Colonic mucosa (tissue), 4 donors: Measurements from ENCODE around the gene SBSN. TPM values are rescaled to one million over a fixed set of nuclear protein-coding genes. Genes with fewer than 3 reads are reported as not detected.

Experiments
- DNase-seq: peaks from one replicate; pipeline ENCODE4 v3.0.0-alpha.2; 2020
- H3K27ac ChIP-seq: fragments of 200-600 bp; one replicate; pipeline ENCODE4 v1.8.0; 2021
- H3K27me3 ChIP-seq: fragments of 200-600 bp; one replicate; pipeline ENCODE4 v1.8.0; 2021
- H3K36me3 ChIP-seq: fragments of 200-600 bp; one replicate; pipeline ENCODE4 v1.8.0; 2021
- H3K4me1 ChIP-seq: fragments of 200-600 bp; one replicate; pipeline ENCODE4 v1.8.0; 2021; ENCODE audit warnings: mild to moderate bottlenecking
- H3K4me3 ChIP-seq: fragments of 200-600 bp; one replicate; pipeline ENCODE4 v1.8.0; 2021
- H3K9ac ChIP-seq, 2 donors: one replicate each; pipeline ENCODE4 v1.7.0; 2013; ENCODE audit warnings: control low read depth in 2 of 2, low read depth in 2 of 2, low read length in 2 of 2
- H3K9me3 ChIP-seq: fragments of 200-600 bp; one replicate; pipeline ENCODE4 v1.8.0; 2021
- CTCF ChIP-seq: fragments of 200-600 bp; IDR thresholded peaks from one replicate; pipeline ENCODE4 v1.8.0; 2022; ENCODE audit warnings: antibody characterized with exemption, mild to moderate bottlenecking
- intact Hi-C: fragments of 100-400 bp; cut with DNase I; formaldehyde crosslinking; loops from one replicate; pipeline ENCODE4 v1.14.1; 2022
- total RNA-seq, 2 donors: library from RNA; stranded (reverse); fragmentation: NEBNext Ultra II Directional in 1 of 2; extraction: Animal tissue kit (Norgen Biotek cat#: 25700) in 1 of 2; gene quantifications; one replicate each; pipeline ENCODE4 v1.2.1, GENCODE V29; 2021
- donor health status: healthy.
- donor health status: DM: no; HTN: no; CAD: no.
- donor health status: DM: no; HTN: no; CAD: no.

Gene SBSN
- total RNA-seq, 2 donors from 2014 or later = not detected

GRCh38 chr19:35506011-35506410 is 22.1 kb downstream of the SBSN start:
- DNase-seq = no peak
- H3K27ac ChIP-seq = no peak overlapping the region
- H3K4me3 ChIP-seq = no peak overlapping the region
- TF ChIP-seq CTCF = no peak
- intact Hi-C loops = no loop called here
- H3K36me3 ChIP-seq = no peaks in the 10 kb centered on the region
- H3K4me1 ChIP-seq = no peaks in the 10 kb centered on the region
- no peak overlapping the region for H3K9ac ChIP-seq
- H3K27me3 ChIP-seq = no peaks in the 10 kb centered on the region
- H3K9me3 ChIP-seq = no peaks in the 10 kb centered on the region

GRCh38 chr19:35502751-35503150 is 25.4 kb downstream of the SBSN start:
- intact Hi-C loops = no loop called here
- Histone ChIP-seq H3K36me3 (no peaks in the 10 kb centered on the region), H3K9me3 (no peaks in the 10 kb centered on the region), H3K4me1 (no peaks in the 10 kb centered on the region), H3K27ac (no peak overlapping the region), H3K27me3 (no peaks in the 10 kb centered on the region), H3K9ac (no peak overlapping the region), H3K4me3 (no peak overlapping the region)
- TF ChIP-seq CTCF = no peak
- no peak for DNase-seq

- Histone ChIP-seq H3K27me3 (no peaks in the 10 kb centered on the region), H3K27ac (no peak overlapping the region), H3K4me1 (no peaks in the 10 kb centered on the region), H3K4me3 (no peak overlapping the region), H3K9ac (no peak overlapping the region), H3K9me3 (no peaks in the 10 kb centered on the region), H3K36me3 (no peaks in the 10 kb centered on the region)
- no peak for DNase-seq
- no peak for TF ChIP-seq CTCF
- intact Hi-C loops = no loop called here
These were observed 26.4 kb downstream of the SBSN start for GRCh38 chr19:35501684-35502083.

- Histone ChIP-seq H3K9me3 (no peaks in the 10 kb centered on the region), H3K27ac (no peak overlapping the region), H3K27me3 (no peaks in the 10 kb centered on the region), H3K4me1 (no peaks in the 10 kb centered on the region), H3K36me3 (no peaks in the 10 kb centered on the region), H3K9ac (no peak overlapping the region), H3K4me3 (no peak overlapping the region)
- intact Hi-C loops = no loop called here
- DNase-seq = no peak
- TF ChIP-seq CTCF = no peak
These were observed 27.5 kb downstream of the SBSN start for GRCh38 chr19:35500611-35501010.

GRCh38 chr19:35498984-35499527 is 29.1 kb downstream of the SBSN start:
- intact Hi-C loops = loop anchor here (10.0 kb wide), 2 partner anchors 144 to 224 kb away; partner anchors contain the start of gene FFAR3
- Histone ChIP-seq H3K9me3 (no peaks in the 10 kb centered on the region), H3K4me1 (no peaks in the 10 kb centered on the region), H3K4me3 (no peak overlapping the region), H3K27ac (no peak overlapping the region), H3K9ac (no peak overlapping the region), H3K27me3 (no peaks in the 10 kb centered on the region), H3K36me3 (no peaks in the 10 kb centered on the region)
- TF ChIP-seq CTCF = no peak
- DNase-seq = no peak
